Activated CD8-positive, alpha-beta memory T cell treated with anti-CD3 and anti-CD28 coated beads, Interleukin-2, amount 50 U/mL, for 4 hours (primary cell): ENCODE data around the gene BCKDK.
A peak's percentile ranks its signal among the peaks of the same experiment; 100 is the strongest.
"Not testable (repeated sequence)": the region's sequence is repeated elsewhere in the genome, so short reads cannot be mapped to it uniquely, and the experiment has no call there.

Source experiments
- DNase-seq: peaks from one replicate; pipeline ENCODE4 v3.0.0-alpha.2; 2020

The BCKDK gene

GRCh38 chr16:31129568-31130335 is 21.6 kb downstream of the BCKDK start:
- no peak for DNase-seq

GRCh38 chr16:31130336-31130891 is 22.2 kb downstream of the BCKDK start:
- DNase-seq = no peak

- no peak for DNase-seq
These were observed 22.7 kb downstream of the BCKDK start for GRCh38 chr16:31130899-31131298.

GRCh38 chr16:31131416-31131815 is 23.2 kb downstream of the BCKDK start:
- no peak for DNase-seq

GRCh38 chr16:31131841-31132271 is 23.7 kb downstream of the BCKDK start:
- no peak for DNase-seq

GRCh38 chr16:31132303-31132979 is 24.3 kb downstream of the BCKDK start:
- DNase-seq = no peak

GRCh38 chr16:31133046-31133501 is 24.9 kb downstream of the BCKDK start:
- no peak for DNase-seq

GRCh38 chr16:31134091-31134571 is 25.9 kb downstream of the BCKDK start:
- no peak for DNase-seq

- no peak for DNase-seq
These were observed 26.7 kb downstream of the BCKDK start for GRCh38 chr16:31134625-31135534.

GRCh38 chr16:31135535-31136286 is 27.5 kb downstream of the BCKDK start, which contains the start of gene PRSS8:
TSS of gene PRSS8 (minus strand) at chr16:31135727. CDS start at chr16:31135498, 229 bp downstream.
- no peak for DNase-seq

- DNase-seq = no peak
These were observed 28.1 kb downstream of the BCKDK start for GRCh38 chr16:31136287-31136662.

- not testable (repeated sequence) for DNase-seq
These were observed 28.8 kb downstream of the BCKDK start for GRCh38 chr16:31136822-31137499.

- DNase-seq = no peak
These were observed 30.7 kb downstream of the BCKDK start for GRCh38 chr16:31138621-31139578.

GRCh38 chr16:31141071-31141469 is 32.9 kb downstream of the BCKDK start:
- not testable (repeated sequence) for DNase-seq

- no peak for DNase-seq
These were observed 33.4 kb downstream of the BCKDK start for GRCh38 chr16:31141489-31142108.

- DNase-seq = peak; percentile 98
These were observed 34.2 kb downstream of the BCKDK start for GRCh38 chr16:31142109-31143010.

- no peak for DNase-seq
These were observed 35.0 kb downstream of the BCKDK start for GRCh38 chr16:31143011-31143693.

GRCh38 chr16:31143694-31144148 is 35.5 kb downstream of the BCKDK start:
- DNase-seq = no peak
